ENCODE results near the gene SPN. TPM values are rescaled to one million over a fixed set of nuclear protein-coding genes. Genes with fewer than 3 reads are reported as not detected.
"Not testable (repeated sequence)": the region's sequence is repeated elsewhere in the genome, so short reads cannot be mapped to it uniquely, and the experiment has no call there.

SPN gene
- total RNA-seq, 1 experiment from 2014 or later: not detected

DNA sequence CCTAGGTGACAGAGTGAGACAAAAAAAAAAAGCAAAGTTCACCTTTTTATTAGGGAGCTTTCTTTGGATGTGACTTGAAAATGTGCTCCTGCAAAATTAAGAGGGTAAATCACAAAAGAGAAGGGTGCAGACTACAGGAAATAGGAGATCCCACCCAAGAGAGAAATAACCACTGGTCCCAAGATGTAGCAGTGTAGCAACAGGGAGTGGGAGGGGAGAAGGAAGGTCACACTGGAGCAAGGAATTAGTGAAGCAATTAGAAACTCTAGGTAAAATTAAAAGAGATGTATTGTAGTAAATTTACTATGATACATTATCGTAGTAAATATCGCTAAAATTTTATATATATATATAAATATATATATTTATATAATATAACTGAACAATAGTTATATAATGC, 12.3 kb upstream of the SPN start:
- TF ChIP-seq EZH2 (IDR thresholded peaks at IDR 0.05; ENCODE audit: borderline replicate concordance, low read depth, low read length, poor library complexity, severe bottlenecking): no peak
- TF ChIP-seq, protein P1, sequence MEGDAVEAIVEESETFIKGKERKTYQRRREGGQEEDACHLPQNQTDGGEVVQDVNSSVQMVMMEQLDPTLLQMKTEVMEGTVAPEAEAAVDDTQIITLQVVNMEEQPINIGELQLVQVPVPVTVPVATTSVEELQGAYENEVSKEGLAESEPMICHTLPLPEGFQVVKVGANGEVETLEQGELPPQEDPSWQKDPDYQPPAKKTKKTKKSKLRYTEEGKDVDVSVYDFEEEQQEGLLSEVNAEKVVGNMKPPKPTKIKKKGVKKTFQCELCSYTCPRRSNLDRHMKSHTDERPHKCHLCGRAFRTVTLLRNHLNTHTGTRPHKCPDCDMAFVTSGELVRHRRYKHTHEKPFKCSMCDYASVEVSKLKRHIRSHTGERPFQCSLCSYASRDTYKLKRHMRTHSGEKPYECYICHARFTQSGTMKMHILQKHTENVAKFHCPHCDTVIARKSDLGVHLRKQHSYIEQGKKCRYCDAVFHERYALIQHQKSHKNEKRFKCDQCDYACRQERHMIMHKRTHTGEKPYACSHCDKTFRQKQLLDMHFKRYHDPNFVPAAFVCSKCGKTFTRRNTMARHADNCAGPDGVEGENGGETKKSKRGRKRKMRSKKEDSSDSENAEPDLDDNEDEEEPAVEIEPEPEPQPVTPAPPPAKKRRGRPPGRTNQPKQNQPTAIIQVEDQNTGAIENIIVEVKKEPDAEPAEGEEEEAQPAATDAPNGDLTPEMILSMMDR (conservative IDR thresholded peaks at IDR 0.05; ENCODE audit: low read depth, low read length): no peak
- Histone ChIP-seq H3K9me3 (ENCODE audit: low read depth, low read length, poor library complexity, severe bottlenecking) (no peaks in the 10 kb centered on the region), H3K36me3 (ENCODE audit: insufficient read depth, low read length, poor library complexity, severe bottlenecking) (no peaks in the 10 kb centered on the region), H3K27me3 (replicated peaks; ENCODE audit: insufficient read depth, low read depth, low read length, poor library complexity) (no peaks in the 10 kb centered on the region), H3K4me1 (ENCODE audit: insufficient read depth, low read length, poor library complexity, severe bottlenecking) (no peaks in the 10 kb centered on the region), H3K27ac (ENCODE audit: low read depth, low read length, poor library complexity, severe bottlenecking) (no peak overlapping the region), H3K4me3 (ENCODE audit: low read depth, low read length, poor library complexity, severe bottlenecking) (no peak overlapping the region)
- CTCF ChIA-PET: interaction anchor here (0.7 kb wide), 1 partner anchor 29 kb away, joined by 8 read pairs; no protein-coding TSS in a partner anchor
- intact Hi-C loops (cut with micrococcal nuclease; ENCODE audit: unreplicated experiment): no loop called here
- DNase-seq (ENCODE audit: low spot score): no peak
- BruUV-seq (replicated peaks): no TSS peak
- POLR2A ChIA-PET (ENCODE audit: low non-redundant PET): no interaction called here

DNA sequence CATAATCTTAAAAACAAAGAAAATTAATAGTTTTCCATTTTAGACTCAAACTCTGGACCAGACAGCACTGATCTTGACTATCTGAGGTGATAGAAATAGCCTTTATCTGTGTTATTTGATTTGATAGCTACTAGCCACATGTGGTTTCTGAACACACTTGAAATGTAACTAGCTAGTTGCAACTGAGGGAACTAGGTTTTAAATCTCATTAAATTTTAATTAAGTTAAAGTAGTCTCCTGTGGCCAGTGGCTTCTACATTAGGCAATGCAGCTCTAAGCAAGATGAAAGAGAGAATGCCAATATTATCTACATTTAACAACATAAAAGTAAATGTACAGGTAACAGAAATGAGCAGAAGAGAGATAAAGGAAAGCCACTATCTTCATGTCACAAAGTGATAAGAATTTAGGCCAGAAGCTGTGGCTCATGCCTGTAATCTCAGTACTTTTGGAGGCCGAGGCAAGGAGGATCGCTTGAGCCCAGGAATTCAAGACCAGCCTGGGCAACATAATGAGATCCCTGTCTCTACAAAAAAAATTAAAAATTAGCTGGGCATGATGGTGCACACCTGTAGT, 11.2 kb upstream of the SPN start:
- no TSS peak for BruUV-seq (replicated peaks)
- ChIA-PET CTCF (no interaction called here), POLR2A (ENCODE audit: low non-redundant PET) (no interaction called here)
- Histone ChIP-seq H3K9me3 (ENCODE audit: low read depth, low read length, poor library complexity, severe bottlenecking) (no peaks in the 10 kb centered on the region), H3K4me3 (ENCODE audit: low read depth, low read length, poor library complexity, severe bottlenecking) (no peak overlapping the region), H3K27ac (ENCODE audit: low read depth, low read length, poor library complexity, severe bottlenecking) (no peak overlapping the region), H3K36me3 (ENCODE audit: insufficient read depth, low read length, poor library complexity, severe bottlenecking) (no peaks in the 10 kb centered on the region), H3K4me1 (ENCODE audit: insufficient read depth, low read length, poor library complexity, severe bottlenecking) (no peaks in the 10 kb centered on the region), H3K27me3 (replicated peaks; ENCODE audit: insufficient read depth, low read depth, low read length, poor library complexity) (no peaks in the 10 kb centered on the region)
- no peak for DNase-seq (ENCODE audit: low spot score)
- no peak for TF ChIP-seq EZH2 (IDR thresholded peaks at IDR 0.05; ENCODE audit: borderline replicate concordance, low read depth, low read length, poor library complexity, severe bottlenecking)
- TF ChIP-seq, protein P1 (conservative IDR thresholded peaks at IDR 0.05; ENCODE audit: low read depth, low read length): no peak
- intact Hi-C loops (cut with micrococcal nuclease; ENCODE audit: unreplicated experiment): no loop called here

DNA sequence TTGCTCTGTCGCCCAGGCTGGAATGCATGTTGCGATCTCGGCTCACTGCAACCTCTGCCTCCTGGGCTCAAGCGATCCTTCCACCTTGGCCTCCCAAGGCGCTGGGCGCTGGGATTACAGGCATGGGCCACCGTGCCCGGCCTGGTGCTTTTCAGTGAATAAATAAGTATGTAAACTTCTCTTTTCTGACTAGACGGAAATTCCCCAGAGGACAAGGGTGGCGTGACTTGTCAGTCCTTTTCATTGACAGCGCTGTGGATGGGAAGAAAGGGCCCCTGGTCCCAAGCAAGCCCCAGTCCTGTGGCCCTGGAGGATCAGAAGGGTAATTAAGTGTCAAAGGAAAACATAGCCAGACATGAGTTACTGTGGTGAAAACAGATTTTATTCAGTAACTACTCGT, 9.6 kb upstream of the SPN start:
- CTCF ChIA-PET: no interaction called here

DNA sequence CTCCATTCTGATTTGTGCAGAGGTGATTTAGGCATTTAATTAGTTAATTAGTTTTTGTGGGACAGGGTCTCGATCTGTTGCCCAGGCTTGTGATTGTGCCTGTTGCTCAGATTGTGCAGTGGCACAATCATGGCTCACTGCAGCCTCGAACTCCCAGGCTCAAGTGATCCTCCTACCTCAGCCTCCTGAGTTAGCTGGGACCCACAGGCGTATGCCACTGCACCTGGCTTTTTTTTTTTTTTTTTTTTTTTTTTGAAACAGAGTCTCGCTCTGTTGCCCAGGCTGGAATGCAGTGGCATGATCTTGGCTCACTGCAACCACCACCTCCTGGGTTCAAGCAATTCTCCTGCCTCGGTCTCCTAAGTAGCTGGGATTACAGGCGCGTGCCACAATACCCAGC, 9.2 kb upstream of the SPN start:
- H3K36me3 ChIP-seq (ENCODE audit: insufficient read depth, low read length, poor library complexity, severe bottlenecking); H3K4me3 ChIP-seq (ENCODE audit: low read depth, low read length, poor library complexity, severe bottlenecking); H3K27ac ChIP-seq (ENCODE audit: low read depth, low read length, poor library complexity, severe bottlenecking); H3K4me1 ChIP-seq (ENCODE audit: insufficient read depth, low read length, poor library complexity, severe bottlenecking); H3K27me3 ChIP-seq (replicated peaks; ENCODE audit: insufficient read depth, low read depth, low read length, poor library complexity); DNase-seq (ENCODE audit: low spot score); H3K9me3 ChIP-seq (ENCODE audit: low read depth, low read length, poor library complexity, severe bottlenecking); intact Hi-C loops (cut with micrococcal nuclease; ENCODE audit: unreplicated experiment); BruUV-seq (replicated peaks); POLR2A ChIA-PET (ENCODE audit: low non-redundant PET); CTCF ChIA-PET: not testable (repeated sequence)

More for the DNA sequence above, 9.6 kb upstream of the SPN start:
- no TSS peak for BruUV-seq (replicated peaks)
- POLR2A ChIA-PET (ENCODE audit: low non-redundant PET): interaction anchor here (0.7 kb wide), 1 partner anchor 413 kb away, joined by 20 read pairs; no protein-coding TSS in a partner anchor
- Histone ChIP-seq H3K27me3 (replicated peaks; ENCODE audit: insufficient read depth, low read depth, low read length, poor library complexity) (no peaks in the 10 kb centered on the region), H3K4me3 (ENCODE audit: low read depth, low read length, poor library complexity, severe bottlenecking) (no peak overlapping the region), H3K36me3 (ENCODE audit: insufficient read depth, low read length, poor library complexity, severe bottlenecking) (no peaks in the 10 kb centered on the region), H3K4me1 (ENCODE audit: insufficient read depth, low read length, poor library complexity, severe bottlenecking) (no peaks in the 10 kb centered on the region), H3K9me3 (ENCODE audit: low read depth, low read length, poor library complexity, severe bottlenecking) (no peaks in the 10 kb centered on the region), H3K27ac (ENCODE audit: low read depth, low read length, poor library complexity, severe bottlenecking) (no peak overlapping the region)
- DNase-seq (ENCODE audit: low spot score): no peak
- TF ChIP-seq EZH2 (IDR thresholded peaks at IDR 0.05; ENCODE audit: borderline replicate concordance, low read depth, low read length, poor library complexity, severe bottlenecking): no peak
- TF ChIP-seq, protein P1 (conservative IDR thresholded peaks at IDR 0.05; ENCODE audit: low read depth, low read length): no peak
- intact Hi-C loops (cut with micrococcal nuclease; ENCODE audit: unreplicated experiment): no loop called here

All from A673 (cell line).